Loucy (cell line): Measurements from ENCODE around the gene PPM1M.

Source experiments
- H2AFZ ChIP-seq: fragments of 200-600 bp; sonication (generic); 2 replicates; pipeline ENCODE4 v1.6.0; 2016; ENCODE audit warnings: antibody characterized with exemption, mild to moderate bottlenecking, low read length, moderate library complexity
- H3F3A ChIP-seq: fragments of 200-600 bp; 2 replicates; pipeline ENCODE4 v1.6.0; 2016; ENCODE audit warnings: antibody characterized with exemption, low read depth, mild to moderate bottlenecking
- H3K27me3 ChIP-seq: fragments of 200-600 bp; sonication (generic); 2 replicates; pipeline ENCODE4 v1.6.1; 2014; ENCODE audit warnings: low read length, mild to moderate bottlenecking; ENCODE audit not compliant: insufficient read depth, poor library complexity, severe bottlenecking
- H3K36me3 ChIP-seq: fragments of 200-600 bp; sonication (generic); 2 replicates; pipeline ENCODE4 v1.6.1; 2016; ENCODE audit warnings: low read length; ENCODE audit not compliant: insufficient read depth
- H3K4me1 ChIP-seq: fragments of 200-600 bp; sonication (generic); 2 replicates; pipeline ENCODE4 v1.5.1; 2014; ENCODE audit warnings: low read length, mild to moderate bottlenecking; ENCODE audit not compliant: insufficient read depth, poor library complexity, severe bottlenecking
- H3K4me2 ChIP-seq: fragments of 200-600 bp; sonication (generic); 2 replicates; pipeline ENCODE4 v1.6.0; 2014; ENCODE audit warnings: antibody characterized with exemption, low read length, low read depth, mild to moderate bottlenecking; ENCODE audit not compliant: poor library complexity, severe bottlenecking
- H3K4me3 ChIP-seq: fragments of 200-600 bp; sonication (generic); 2 replicates; pipeline ENCODE4 v1.5.1; 2014; ENCODE audit warnings: low read length, mild to moderate bottlenecking, mixed read lengths; ENCODE audit not compliant: poor library complexity, severe bottlenecking
- H3K79me2 ChIP-seq: fragments of 200-600 bp; sonication (generic); 2 replicates; pipeline ENCODE4 v1.6.1; 2014; ENCODE audit warnings: low read length; ENCODE audit not compliant: insufficient read depth
- H3K9ac ChIP-seq: fragments of 200-600 bp; sonication (generic); 2 replicates; pipeline ENCODE4 v1.6.0; 2014; ENCODE audit warnings: mild to moderate bottlenecking, low read depth, low read length, moderate library complexity; ENCODE audit not compliant: poor library complexity, severe bottlenecking
- H3K9me2 ChIP-seq: fragments of 200-600 bp; sonication (generic); replicated peaks from 2 replicates; pipeline ENCODE4 v1.6.1; 2016; ENCODE audit warnings: low read depth, low read length, mixed read lengths
- H3K9me3 ChIP-seq: fragments of 200-600 bp; sonication (generic); 2 replicates; pipeline ENCODE4 v1.6.1; 2014; ENCODE audit warnings: mild to moderate bottlenecking, antibody characterized with exemption, low read length, low read depth; ENCODE audit not compliant: insufficient read depth
- H4K20me1 ChIP-seq: fragments of 200-600 bp; sonication (generic); 2 replicates; pipeline ENCODE4 v1.6.0; 2014; ENCODE audit warnings: antibody characterized with exemption, low read length, mild to moderate bottlenecking; ENCODE audit not compliant: insufficient read depth, poor library complexity, severe bottlenecking
- EZH2phosphoT487 ChIP-seq: fragments of 200-600 bp; IDR thresholded peaks from 2 replicates; pipeline ENCODE4 v1.6.1; 2018; ENCODE audit warnings: antibody characterized with exemption, mild to moderate bottlenecking, moderate library complexity, borderline replicate concordance
- TF ChIP-seq, protein P1 (sequence below): fragments of 200-600 bp; sonication (generic); conservative IDR thresholded peaks from 2 replicates; pipeline ENCODE4 v1.5.1; 2014; ENCODE audit warnings: mild to moderate bottlenecking, antibody characterized with exemption, low read length

The PPM1M gene

DNA sequence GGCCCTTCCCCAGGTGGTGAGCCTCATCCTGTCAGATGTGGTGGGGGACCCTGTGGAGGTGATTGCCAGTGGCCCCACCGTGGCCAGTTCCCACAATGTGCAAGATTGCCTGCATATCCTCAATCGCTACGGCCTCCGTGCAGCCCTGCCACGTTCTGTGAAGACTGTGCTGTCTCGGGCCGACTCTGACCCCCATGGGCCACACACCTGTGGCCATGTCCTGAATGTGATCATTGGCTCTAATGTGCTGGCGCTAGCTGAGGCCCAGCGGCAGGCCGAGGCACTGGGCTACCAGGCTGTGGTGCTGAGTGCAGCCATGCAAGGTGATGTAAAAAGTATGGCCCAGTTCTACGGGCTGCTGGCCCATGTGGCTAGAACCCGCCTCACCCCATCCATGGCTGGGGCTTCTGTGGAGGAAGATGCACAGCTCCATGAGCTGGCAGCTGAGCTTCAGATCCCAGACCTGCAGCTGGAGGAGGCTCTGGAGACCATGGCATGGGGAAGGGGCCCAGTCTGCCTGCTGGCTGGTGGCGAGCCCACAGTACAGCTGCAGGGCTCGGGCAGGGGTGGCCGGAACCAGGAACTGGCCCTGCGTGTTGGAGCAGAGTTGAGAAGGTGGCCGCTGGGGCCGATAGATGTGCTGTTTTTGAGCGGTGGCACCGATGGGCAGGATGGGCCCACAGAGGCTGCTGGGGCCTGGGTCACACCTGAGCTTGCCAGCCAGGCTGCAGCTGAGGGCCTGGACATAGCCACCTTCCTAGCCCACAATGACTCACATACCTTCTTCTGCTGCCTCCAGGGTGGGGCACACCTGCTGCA, 46.9 kb downstream of the PPM1M start:
- no peaks in the 10 kb centered on the region for H3K9me2 ChIP-seq
- no peaks in the 10 kb centered on the region for H3K9me3 ChIP-seq
- H3K4me2 ChIP-seq = no peak overlapping the region
- peaks cover 15% of the 10 kb centered on the region for H3K79me2 ChIP-seq
- no peaks in the 10 kb centered on the region for H4K20me1 ChIP-seq
- H3K4me3 ChIP-seq = no peak overlapping the region
- peaks cover 10% of the 10 kb centered on the region for H3K4me1 ChIP-seq
- TF ChIP-seq, protein P1, sequence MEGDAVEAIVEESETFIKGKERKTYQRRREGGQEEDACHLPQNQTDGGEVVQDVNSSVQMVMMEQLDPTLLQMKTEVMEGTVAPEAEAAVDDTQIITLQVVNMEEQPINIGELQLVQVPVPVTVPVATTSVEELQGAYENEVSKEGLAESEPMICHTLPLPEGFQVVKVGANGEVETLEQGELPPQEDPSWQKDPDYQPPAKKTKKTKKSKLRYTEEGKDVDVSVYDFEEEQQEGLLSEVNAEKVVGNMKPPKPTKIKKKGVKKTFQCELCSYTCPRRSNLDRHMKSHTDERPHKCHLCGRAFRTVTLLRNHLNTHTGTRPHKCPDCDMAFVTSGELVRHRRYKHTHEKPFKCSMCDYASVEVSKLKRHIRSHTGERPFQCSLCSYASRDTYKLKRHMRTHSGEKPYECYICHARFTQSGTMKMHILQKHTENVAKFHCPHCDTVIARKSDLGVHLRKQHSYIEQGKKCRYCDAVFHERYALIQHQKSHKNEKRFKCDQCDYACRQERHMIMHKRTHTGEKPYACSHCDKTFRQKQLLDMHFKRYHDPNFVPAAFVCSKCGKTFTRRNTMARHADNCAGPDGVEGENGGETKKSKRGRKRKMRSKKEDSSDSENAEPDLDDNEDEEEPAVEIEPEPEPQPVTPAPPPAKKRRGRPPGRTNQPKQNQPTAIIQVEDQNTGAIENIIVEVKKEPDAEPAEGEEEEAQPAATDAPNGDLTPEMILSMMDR = no peak
- no peak overlapping the region for H3K9ac ChIP-seq
- no peaks in the 10 kb centered on the region for H3K27me3 ChIP-seq
- H2AFZ ChIP-seq = no peak overlapping the region
- H3K36me3 ChIP-seq = no peaks in the 10 kb centered on the region
- H3F3A ChIP-seq = no peaks in the 10 kb centered on the region

DNA sequence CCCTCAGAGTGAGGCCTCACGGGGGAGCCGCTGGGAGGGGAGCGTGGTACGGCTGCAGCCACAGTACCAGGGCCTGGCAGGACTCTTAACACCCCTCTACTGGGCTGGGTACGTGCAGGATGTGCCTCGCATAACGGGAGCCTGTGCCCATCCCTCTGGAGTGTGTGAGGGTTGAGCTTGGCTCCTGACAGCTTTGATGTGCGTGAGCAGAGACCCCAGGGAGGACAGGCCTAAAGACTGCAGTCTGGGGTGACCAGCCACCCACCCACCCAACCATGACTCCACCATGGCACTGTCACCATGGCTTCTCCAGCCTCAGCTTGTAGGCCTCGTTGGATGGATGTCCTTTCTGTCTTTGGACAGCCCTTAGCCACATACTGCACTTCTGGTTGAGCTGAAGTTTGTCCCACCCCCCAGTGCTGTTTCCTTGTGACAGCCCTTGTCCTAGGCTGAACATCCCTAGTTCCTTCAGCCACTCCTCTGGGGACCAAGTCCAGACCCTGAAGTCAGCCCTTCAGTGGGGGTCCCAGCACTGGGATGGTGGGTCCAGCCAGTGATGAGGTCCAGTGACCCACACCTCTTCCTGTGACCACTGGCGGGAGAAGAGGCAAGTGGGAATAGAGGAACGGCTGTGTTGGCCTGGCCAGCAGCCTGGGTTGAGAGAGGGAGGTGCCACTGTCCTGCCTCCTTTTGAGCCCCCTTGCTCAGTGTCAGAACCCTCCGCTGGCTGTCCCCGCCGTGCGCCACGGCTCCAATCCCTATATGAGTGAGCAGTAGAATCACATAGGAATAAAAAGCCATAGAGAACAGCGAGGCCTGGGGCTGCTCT, 48.1 kb downstream of the PPM1M start:
- no peak overlapping the region for H3K9ac ChIP-seq
- no peak overlapping the region for H3K4me2 ChIP-seq
- H4K20me1 ChIP-seq = no peaks in the 10 kb centered on the region
- no peaks in the 10 kb centered on the region for H3F3A ChIP-seq
- H2AFZ ChIP-seq = no peak overlapping the region
- no peaks in the 10 kb centered on the region for H3K27me3 ChIP-seq
- H3K4me1 ChIP-seq = peaks cover 10% of the 10 kb centered on the region
- H3K4me3 ChIP-seq = no peak overlapping the region
- no peaks in the 10 kb centered on the region for H3K9me2 ChIP-seq
- no peaks in the 10 kb centered on the region for H3K9me3 ChIP-seq
- H3K36me3 ChIP-seq = no peaks in the 10 kb centered on the region
- peaks cover 10% of the 10 kb centered on the region for H3K79me2 ChIP-seq
- TF ChIP-seq, protein P1 = no peak
- no peak for TF ChIP-seq EZH2phosphoT487

DNA sequence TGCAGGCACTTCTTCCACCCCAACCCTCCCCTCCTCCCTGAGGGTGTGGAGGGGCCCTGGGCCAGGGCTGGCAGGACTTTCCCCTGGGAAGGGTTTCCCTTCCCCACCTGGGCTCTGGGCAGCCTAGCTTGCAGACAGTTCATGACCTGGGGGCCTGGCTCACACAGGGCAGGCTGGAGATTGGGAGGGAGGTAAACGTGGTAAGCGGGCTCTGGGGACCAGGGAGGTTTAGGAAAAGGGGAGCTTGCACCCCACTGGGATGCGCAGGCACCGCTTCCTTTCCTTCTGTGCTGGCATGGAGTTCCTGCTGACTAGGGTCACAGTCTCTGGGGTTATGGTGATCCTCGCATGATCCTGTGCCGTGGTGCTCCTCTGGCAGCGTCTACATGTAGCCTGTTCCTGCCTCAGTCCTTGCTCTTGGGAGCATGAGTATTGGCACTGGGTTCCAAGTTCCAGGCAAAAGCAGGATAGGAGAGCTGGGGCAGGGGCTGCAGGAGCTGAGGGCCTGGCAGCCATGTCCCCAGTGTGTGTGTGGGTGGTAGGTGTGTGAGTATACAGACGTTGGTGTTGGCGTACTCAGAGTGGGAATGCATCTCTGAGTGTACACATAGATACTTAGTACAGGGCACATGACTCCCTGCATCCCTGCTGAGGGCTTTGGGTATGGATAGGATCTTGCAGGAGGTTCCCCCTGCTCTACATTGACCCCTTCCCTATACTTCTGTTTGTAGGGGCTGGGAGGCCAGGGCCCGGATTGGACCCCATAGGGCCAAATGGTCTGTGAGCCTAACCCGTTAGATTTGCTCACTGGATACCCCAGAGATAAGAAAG, 49.0 kb downstream of the PPM1M start:
- TF ChIP-seq, protein P1 = no peak
- H3K79me2 ChIP-seq = peaks cover 2% of the 10 kb centered on the region; the same call in 1 of the 2 replicates
- H3K4me1 ChIP-seq = peaks cover 11% of the 10 kb centered on the region
- no peak overlapping the region for H3K4me2 ChIP-seq
- no peak overlapping the region for H2AFZ ChIP-seq
- H3K36me3 ChIP-seq = no peaks in the 10 kb centered on the region
- H3K9me3 ChIP-seq = no peaks in the 10 kb centered on the region
- H4K20me1 ChIP-seq = no peaks in the 10 kb centered on the region
- no peaks in the 10 kb centered on the region for H3F3A ChIP-seq
- no peaks in the 10 kb centered on the region for H3K9me2 ChIP-seq
- H3K4me3 ChIP-seq = no peak overlapping the region
- no peaks in the 10 kb centered on the region for H3K27me3 ChIP-seq
- H3K9ac ChIP-seq = no peak overlapping the region
